GM12891 (cell line): ENCODE data around the gene TSPAN15.

Experiments
- DNase-seq: peaks from one replicate; pipeline ENCODE4 v3.0.0; 2011; ENCODE audit warnings: low spot score; ENCODE audit not compliant: insufficient read length
- FAIRE-seq: peaks from 2 replicates; lab custom pipeline; 2011; peaks lifted over from hg19 to GRCh38; lab: Jason Lieb, UNC
- PAX5 ChIP-seq: IDR thresholded peaks from 2 replicates; pipeline ENCODE4 v1.6.1; 2011; ENCODE audit warnings: low read length, moderate library complexity, mild to moderate bottlenecking; ENCODE audit not compliant: insufficient read depth, severe bottlenecking
- POLR2A ChIP-seq: IDR thresholded peaks from 2 replicates; pipeline ENCODE4 v1.6.1; 2011; ENCODE audit warnings: low read depth, low read length, control low read depth
- POLR2AphosphoS5 ChIP-seq: IDR thresholded peaks from 2 replicates; pipeline ENCODE4 v1.6.1; 2011; ENCODE audit warnings: low read depth, low read length, control low read depth
- POU2F2 ChIP-seq: IDR thresholded peaks from 2 replicates; pipeline ENCODE4 v1.6.1; 2011; ENCODE audit warnings: low read depth, mild to moderate bottlenecking, control low read depth, low read length, moderate library complexity
- SPI1 ChIP-seq: IDR thresholded peaks from 2 replicates; pipeline ENCODE4 v1.6.1; 2011; ENCODE audit warnings: low read depth, low read length, control low read depth
- TAF1 ChIP-seq: IDR thresholded peaks from 2 replicates; pipeline ENCODE4 v1.6.1; 2011; ENCODE audit warnings: low read depth, low read length, control low read depth

Gene TSPAN15

GRCh38 chr10:69492746-69493462 lies 41.6 kb downstream of the TSPAN15 start:
- TF ChIP-seq POLR2A (no peak), SPI1 (no peak), PAX5 (no peak), POU2F2 (no peak), POLR2AphosphoS5 (no peak), TAF1 (no peak)
- no peak for DNase-seq
- FAIRE-seq, result no peak

GRCh38 chr10:69494626-69495558 lies 43.6 kb downstream of the TSPAN15 start:
- TF ChIP-seq SPI1, result no peak
- TF ChIP-seq POLR2AphosphoS5, result no peak
- TF ChIP-seq POLR2A, result no peak
- no peak for TF ChIP-seq TAF1
- TF ChIP-seq POU2F2, result no peak
- TF ChIP-seq PAX5, result no peak
- no peak for DNase-seq
- FAIRE-seq, result no peak

- no peak for DNase-seq
- TF ChIP-seq POLR2AphosphoS5 (no peak), PAX5 (no peak), TAF1 (no peak), POU2F2 (no peak)
- no peak for FAIRE-seq
Observed at GRCh38 chr10:69495666-69496065, 44.4 kb downstream of the TSPAN15 start.

GRCh38 chr10:69496352-69497230 lies 45.3 kb downstream of the TSPAN15 start:
- DNase-seq, result no peak
- no peak for TF ChIP-seq POLR2AphosphoS5
- no peak for TF ChIP-seq POU2F2
- TF ChIP-seq TAF1, result no peak
- FAIRE-seq, result no peak

GRCh38 chr10:69497231-69497561 lies 45.9 kb downstream of the TSPAN15 start:
- no peak for DNase-seq
- FAIRE-seq, result no peak
- no peak for TF ChIP-seq SPI1
- TF ChIP-seq POU2F2, result no peak
- no peak for TF ChIP-seq POLR2AphosphoS5
- no peak for TF ChIP-seq POLR2A
- no peak for TF ChIP-seq PAX5
- TF ChIP-seq TAF1, result no peak

GRCh38 chr10:69497611-69498390 lies 46.5 kb downstream of the TSPAN15 start:
- DNase-seq (no peak), FAIRE-seq (no peak)
- TF ChIP-seq PAX5 (no peak), POLR2A (no peak)

- no peak for FAIRE-seq
- TF ChIP-seq PAX5, result no peak
- no peak for TF ChIP-seq SPI1
- TF ChIP-seq TAF1, result no peak
- DNase-seq, result no peak
Observed at GRCh38 chr10:69498711-69499471, 47.6 kb downstream of the TSPAN15 start.

GRCh38 chr10:69499726-69500689 lies 48.7 kb downstream of the TSPAN15 start:
- FAIRE-seq, result no peak
- TF ChIP-seq POU2F2 (no peak), SPI1 (no peak), PAX5 (no peak), POLR2AphosphoS5 (no peak), POLR2A (no peak), TAF1 (no peak)
- no peak for DNase-seq
